NCI-H2029 (cell line): Measurements from ENCODE around the gene TBX2.

ENCODE experiments used
- DNase-seq: peaks from one replicate; lab custom pipeline; 2025; lab: John Stamatoyannopoulos, UW

The TBX2 gene

DNA sequence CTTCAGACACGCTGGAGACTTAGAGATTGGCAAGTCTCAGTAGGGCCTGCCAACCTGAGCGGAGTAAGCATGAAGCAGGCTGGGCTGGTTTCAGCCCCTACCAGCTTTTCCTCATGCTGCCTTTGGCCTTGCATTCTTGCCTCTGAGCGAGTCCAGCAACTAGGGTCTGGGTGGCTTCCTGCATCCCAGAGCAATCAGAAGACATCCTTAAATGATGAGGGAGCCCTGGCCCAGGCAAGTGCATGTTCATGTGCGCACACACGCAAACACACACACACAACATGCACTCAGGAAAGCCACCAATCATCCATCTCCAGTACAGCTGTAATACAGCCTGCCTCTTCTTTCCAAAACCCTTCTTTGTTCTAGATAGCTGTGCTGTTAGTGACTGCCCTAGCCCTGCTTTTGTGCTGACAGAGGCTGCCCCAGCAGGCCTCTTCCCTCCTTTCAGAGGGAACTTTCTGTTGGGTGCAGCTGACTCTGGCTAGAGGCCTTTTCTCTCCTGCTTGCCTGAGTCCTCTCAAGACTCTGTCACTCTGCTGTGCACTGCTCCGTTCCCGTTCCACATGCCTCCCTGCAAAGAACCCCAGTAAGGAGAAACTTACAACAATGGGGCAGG lies 30.7 kb upstream of the TBX2 start:
- no peak for DNase-seq

DNA sequence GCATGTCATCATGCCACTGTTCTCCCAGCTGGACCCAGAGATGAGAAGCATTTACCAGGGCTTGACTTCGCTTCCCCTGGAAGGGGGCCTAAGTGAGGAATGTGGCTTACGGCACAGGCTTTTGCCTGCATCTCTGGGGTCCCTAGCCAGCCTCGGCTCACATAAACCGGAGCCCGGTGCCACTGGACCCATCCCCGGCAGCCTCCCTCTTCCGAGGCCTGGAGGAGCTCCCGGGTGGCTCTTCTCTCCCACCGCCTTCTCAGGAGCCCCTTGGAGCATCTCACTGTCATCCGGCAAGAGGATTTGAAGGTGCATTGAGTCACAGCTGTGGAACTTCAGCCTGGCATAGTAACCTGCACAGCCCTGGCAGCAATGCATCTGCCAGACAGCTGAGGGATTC lies 29.9 kb upstream of the TBX2 start:
- DNase-seq = no peak

DNA sequence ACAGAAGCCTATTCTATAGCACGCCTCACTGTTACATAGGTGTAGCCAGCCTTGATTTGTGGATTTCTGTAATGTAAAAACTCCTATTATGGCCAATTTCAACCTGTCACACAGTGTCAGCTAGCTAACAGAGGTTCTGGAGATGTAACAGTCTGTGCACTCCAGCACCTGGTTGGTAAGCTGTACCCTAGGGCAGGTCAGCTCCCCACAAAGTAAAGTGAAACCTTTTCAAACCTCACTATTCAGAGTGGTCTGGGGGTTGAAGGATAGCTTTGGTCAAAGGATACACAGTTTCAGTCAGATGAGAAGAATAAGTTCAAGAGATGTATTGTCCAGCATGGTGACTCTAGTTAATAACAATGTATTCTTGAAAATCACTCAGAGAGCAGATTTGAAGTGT lies 28.5 kb upstream of the TBX2 start:
- no peak for DNase-seq

DNA sequence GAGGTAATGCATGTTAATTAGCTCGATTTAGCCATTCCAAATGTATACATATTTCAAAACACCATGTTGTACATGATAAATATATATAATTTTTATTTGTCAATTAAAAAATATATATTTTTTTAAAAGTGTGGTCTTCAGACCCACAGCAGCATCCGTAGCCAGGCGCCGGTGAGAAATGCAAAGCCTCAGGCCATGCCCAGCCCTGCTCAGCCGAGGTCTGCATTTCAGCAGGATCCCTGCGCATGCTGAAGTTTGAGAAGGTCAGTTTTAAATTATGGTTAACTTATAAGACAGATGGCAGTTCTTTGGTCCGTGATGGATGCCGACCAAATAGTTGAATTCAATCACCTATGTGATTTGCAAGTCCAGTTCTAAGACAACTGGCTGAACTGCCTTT lies 28.0 kb upstream of the TBX2 start:
- DNase-seq = no peak

DNA sequence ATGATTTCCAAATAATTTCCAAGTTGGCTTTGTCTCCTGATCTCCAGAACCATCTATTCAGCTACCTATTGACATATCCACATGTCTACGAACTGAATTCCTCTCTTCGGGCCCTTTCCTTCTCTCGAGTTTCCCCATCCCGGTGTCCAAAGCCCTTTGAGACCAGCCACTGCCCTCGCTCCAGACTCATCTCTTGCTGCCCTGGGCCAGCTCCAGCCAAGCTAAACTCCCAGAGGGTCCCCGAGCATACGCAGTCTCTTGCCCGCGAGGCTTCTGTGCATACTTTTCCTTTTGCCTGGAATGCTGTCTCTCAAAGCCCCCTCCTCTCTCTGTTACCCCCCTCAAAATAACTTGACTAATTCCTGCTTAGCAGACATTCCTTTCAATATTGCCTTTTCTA lies 27.2 kb upstream of the TBX2 start:
- no peak for DNase-seq

DNA sequence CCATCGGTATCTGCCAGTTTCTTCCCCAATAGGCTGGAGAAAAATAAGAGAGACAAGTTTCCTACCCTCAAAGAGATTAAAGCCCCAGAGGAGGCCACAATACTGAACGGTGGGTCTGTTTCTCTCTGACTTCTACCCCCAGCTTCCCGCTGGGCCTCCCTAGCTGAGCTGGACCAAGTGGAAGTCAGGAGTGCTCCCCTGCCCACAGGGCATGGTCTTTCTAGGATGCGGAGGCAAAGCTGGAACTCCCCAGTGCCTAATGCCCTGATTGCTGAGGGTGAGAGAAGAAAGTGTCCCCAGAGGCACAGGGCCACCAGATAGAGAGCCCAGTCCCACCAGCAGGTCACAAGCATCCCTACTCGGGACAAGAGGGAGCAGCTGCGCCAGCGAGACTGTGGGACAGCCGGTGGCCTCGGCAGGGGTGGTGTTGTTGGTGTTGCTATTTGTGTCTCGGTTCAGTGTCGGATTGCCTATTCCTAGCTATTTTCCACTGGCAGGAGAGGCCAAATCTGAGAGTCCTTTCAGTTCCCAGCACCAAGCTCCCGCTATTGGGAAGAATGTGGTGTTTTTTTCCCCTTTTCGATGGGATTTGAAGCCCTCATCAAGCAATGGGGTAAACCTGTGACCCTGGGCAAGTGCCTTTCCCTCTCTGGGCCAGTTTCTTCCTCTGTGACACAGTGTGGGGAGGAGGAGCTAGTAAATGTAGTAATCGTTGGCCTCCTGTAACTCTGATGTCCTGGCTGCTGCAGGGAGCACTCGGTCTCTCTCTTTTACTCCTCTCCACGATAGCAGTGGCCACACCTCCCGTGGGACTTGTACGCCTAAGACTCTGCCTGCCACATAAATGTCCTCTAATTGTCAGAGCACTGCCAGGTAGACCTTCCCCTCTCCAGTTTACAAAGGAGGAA lies 22.5 kb upstream of the TBX2 start:
- DNase-seq = no peak

DNA sequence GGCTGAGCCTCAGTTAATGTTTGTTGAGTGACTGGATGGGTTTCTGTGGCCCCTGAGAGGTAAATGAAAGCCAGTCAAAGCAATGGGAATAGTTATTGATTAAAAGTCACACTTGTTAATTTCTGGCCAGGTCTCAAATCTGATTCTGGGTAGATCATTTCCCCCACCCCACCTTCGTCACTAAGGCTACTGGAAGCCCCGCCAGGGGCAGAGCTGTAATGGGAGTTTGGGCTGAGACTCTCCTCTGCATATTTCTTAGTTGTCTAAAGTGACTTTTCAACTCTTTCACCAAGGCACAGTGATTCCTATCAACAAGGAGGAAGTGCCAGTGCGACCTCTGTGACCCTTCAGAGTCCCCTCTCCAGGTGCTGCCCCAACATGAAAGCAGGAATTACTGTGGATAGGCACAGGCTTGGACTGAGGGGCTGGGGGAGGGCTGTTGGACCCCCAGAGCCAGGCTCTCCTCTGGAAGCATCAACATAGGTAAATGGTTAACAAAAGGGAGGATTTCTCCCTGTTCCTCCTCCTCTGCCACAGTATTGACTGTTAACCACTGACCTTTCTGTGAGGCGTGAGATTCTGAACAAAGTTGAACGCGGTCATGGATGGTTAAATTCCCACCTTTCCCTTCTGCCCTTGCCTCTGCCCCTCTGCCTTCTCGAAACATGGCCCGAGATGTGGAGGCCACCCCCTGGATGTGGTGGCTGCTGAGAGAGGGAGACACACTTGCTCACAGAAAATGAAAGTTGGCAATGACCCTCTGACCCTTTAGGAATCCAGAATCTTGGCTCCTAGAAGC lies 20.8 kb upstream of the TBX2 start:
- DNase-seq = no peak

DNA sequence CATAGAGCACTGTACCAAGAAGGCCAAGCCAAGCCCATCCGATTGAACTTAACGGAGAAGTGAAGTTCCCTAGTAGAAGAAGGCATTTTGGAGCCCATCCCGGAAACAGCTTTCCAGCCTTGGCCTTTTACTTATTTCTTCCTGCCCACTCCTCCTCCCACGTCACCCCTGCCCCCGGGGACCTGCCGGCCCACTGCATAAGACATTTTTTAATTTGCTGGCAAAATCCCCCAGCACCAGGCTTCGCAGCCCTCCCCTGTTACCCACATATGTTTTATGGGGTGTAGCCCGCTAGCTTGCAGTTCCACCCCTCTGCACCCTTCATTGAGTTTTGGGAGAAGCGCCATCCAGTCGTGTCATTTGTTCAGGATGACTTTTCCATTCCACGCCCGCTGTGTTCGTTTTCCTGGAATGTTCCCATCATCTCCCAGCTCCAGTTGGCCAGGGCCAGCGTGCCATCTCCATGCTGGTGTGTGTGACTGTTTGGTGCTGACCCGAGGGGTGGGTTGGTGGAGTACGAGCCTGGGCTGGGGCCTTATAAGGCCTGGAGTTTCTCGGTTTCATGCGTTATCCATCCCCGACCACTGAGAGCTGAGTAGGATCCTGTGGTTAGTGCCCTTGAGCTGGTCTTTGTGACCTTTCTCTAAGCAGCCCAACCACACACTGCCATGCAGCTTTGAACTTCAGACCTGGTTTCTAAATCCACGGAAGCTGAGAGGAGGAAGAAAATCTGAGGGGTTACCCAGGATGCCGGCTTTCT lies 20.0 kb upstream of the TBX2 start:
- DNase-seq = no peak

DNA sequence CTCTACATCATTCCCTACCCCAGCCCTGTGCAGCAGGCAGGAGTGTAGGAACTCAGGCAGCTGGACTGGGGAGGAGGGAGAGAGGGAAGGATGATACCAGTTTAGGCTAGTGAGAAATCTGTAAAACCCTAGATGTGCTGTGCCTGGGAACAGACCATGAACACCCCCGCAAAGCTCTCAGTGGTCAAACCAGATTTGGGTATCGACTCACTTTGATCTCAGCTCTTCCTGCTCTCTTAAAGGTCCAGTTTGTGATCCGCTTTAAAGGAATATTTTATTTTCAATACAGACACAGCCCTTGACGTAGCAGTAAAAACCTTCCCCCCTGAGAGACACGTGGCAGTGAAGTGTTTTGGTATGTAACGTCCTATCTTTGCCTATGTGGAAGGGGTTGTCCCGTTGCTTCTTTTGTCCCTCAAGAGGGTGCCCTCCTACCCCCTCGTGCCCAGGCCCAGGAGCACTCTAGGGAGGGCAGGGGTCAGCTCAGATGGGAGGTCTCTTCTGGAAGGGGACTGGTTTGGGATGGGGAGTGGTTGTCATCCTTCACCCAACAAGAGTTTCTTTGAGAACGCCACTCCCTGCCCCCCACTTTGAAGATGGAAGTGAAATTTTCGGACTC lies 19.3 kb upstream of the TBX2 start:
- no peak for DNase-seq

DNA sequence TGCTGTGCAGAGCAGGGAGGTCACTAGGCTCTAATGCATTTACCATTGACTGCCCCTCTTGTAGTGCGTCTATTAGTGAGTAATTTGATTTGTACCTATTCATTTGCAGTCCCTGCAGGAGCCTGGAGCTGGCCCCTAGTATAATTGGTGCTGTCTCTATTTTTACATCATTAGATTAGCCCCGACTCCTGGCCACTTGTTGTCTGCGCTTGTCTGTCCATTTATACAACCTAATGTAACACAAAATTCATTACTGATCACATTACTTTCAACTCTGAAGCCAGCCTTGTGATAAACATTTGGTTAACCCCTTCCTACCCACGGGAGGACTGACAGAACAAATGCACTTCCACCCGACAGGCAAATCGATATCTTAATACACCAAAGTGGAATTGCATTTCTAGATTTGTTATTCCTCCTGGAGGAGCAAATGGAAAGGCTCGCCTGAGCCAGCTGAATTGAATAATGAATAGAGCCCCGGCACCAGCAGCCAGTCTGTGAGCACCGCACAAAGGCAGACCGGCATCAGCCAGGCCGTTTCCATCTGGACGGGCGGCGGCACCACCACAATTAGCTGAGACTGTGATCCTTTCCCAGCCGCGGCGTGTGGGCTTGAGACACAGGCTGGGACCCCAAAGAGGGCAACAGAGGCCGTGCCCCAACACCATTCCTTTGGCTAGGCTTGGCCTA lies 18.7 kb upstream of the TBX2 start:
- no peak for DNase-seq

DNA sequence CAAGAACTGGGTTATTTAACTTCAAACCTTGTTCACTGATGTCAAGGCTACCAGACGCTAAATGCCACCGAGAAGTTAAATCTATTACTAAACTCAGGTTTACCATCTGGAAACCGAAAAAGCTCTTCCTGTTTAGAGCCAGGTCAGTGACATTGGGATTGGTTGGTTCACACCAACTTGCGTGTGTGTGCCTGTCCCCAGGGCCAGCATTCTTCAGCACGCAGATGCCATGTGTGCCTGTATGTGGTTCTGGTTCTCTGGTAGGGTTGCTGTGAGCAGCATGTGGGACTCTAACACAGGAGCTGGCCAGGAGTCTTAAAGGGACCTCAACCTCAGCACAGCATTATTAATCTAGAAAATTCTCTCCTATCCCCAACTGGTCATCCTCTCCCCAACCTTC lies 18.1 kb upstream of the TBX2 start:
- no peak for DNase-seq

DNA sequence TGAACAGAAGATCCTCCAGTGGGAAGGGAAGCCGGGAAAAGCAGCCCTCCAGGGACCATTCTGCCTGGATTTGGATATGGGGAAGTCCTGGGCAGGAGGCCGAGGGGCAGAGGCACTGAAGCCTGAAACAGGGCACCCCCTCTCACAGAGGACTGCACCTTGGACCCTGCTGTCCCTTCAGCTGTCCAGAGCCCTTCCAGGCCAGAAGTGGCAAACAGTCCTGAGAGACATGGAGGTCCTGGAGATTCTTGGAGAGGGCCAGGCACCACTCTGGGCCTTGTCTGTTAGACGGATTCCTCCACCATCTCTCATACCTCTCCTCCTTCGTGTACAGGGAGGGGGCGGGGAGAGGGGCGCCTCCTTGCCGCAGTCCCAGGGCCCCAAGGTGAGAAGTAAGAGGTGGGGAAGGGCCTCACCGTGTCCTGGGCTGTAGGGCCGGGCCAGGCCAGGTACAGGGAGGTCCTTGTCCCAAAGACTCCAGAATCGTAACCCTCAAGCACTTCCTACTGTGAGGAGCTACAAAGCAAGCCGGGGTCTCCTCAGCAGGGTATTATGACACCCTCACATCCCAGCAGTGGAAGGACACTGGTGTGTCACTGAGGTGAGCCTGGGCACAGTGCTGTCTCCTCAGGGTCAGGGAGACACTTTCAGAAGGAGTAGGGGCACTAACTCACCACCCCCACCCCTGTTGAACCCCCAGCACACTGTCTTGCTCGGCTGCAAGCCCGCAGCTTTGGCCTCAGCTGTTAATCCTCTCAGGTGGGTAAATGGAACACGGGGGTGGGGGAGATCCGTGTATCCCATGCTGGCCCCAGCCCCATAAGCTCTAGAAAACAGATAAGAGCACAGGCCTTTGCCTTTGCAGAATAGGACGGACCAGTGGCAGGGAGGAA lies 16.6 kb upstream of the TBX2 start:
- DNase-seq = no peak

DNA sequence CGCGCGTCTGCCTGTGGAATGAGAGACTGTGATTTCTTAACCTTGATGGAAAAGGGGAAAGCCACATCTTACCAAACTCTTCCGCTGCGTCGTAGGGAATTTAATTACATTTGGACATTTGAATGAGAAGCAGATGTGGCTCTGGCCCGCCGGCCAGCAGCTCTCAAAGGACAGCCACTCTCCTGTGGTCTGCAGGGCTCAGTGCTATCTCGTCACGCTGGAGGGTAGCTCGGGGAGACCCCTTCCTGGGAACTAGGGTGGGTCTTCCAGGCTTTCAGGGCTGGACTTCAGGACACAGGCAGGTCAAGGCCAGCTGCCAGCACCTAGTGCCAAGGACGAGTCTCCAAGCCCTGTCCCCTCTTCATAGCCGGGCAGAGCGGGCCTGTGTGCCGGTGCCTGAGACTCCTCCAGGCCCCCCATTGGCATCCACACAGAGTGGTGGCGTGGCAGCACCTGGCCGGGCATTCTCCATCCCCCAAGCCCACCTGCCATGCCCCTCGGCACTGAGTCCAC lies 15.9 kb upstream of the TBX2 start:
- no peak for DNase-seq

DNA sequence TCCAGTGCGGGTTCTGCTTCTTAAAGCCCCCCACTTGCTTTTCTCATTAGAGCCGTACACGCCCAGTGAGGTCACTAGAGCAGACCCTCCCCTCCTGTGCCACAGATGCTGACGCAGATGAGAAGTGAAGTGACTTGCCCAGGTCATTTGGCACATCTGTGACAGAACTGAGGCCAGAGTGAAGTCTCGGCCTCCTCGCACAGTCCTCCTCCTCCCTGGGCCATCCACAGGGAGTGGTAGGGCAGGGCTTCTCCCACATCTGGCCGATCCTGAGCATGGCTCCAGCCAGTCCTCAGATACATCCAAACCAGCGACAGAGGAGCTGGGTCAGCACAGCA lies 15.3 kb upstream of the TBX2 start:
- no peak for DNase-seq

DNA sequence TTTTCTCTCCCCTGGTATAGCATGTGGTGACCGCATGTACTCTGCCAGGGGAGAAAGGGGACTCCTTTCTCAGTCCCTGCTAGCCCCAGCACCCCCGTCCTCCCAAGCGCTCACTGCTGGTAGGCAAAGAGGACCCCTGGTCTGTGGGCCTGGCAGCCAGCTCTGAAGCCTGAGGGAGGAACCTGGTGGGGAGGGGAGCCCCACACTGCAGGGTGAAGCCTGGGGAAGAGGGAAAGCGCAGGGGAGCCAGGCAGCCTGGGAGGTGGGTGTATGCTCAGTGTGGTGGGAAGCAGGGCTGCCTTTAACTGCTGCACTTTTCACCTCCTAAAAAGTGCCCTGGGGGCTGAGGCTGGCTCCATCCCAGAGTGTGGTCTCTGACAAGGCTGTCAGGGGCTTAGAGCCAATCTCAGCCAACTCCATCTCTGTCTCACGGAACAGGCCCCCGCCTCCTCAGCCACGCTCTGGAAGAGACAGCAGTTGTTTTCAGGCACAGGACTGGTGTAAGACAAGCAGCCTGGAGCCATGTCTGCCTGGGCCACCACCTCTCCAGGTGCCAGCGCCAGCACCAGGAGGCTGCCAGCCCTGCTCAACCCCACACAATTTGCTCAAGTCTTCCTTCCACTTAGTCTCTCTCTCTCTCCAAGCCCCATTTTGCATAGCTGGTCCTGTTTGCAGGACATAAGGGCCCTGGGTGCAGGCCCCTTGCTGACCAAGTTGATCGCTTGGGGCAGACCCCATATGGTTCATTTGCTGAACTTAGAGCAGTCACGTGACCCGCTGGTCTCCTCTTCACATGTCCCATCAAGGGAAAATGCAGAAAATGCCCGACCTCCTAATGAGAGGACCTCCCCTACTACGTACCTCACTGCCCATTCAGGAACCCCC lies 14.7 kb upstream of the TBX2 start:
- DNase-seq = no peak

DNA sequence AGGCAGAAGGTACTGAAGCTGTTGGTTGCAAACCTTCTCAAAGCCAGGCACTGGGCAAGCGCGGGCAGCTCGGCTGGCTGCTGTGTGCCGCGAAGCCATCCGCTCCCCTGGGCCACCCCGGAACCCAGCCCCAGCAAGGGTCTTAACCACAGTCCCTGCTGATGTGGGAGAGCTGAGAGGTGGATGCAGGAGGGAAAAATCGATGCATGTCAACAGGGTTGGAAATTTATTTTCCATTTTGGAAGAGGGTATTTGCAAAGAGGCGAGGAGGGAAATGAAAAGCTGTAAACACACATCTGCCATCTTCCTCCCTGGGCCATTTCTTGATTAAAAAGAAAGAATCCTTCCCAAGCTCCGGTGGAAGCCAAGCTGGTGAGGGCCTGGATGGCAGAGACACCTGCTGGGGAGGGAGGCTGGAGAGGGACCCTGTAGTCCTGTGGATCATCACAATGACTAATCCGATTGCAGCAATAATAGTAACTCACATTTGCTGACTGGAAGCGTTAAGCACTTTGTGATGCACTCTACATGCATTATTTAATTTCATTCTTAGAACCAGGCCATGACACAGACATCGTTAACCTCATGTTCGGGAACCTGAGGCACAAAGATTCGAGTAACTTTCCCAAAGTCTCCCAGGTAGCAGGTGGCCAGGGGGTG lies 13.9 kb upstream of the TBX2 start:
- no peak for DNase-seq

DNA sequence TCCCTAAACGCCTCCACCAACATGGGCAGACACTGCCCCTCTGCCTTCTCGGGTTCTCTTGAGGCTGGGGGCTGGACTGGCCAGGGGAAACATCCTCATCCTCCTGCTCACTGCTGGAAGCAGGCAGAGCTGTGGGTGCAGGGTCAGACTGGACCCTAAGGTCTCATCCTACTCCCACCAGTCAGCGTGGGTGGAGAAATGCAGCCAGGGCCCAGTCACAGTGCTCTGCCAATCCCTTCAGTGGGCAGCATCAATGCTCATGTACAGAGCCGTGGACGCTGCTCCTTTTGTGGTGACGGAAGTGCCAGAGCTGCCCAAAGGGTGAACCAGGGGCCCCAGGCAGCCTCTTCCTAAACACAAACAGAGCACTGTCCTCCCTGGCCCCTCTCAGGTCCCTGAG lies 13.4 kb upstream of the TBX2 start:
- DNase-seq = no peak

DNA sequence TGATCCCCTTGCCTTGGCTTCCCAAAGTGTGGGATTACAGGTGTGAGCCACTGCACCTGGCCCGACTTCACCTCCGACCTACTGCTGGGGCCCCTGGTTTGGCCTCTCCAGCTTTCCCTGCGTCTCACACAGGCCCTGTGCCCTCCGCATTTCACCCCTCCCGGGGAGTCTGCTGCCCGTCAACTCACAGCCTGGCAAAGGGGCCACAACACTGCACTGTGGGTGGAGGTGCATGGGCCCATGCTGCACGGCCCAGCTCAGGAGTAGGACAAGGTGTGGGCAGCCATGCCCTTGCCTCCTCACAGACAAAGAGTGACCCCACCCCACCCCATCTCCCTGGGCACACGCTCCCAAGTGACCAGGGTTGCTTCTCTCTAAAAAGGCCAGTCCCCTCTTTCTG lies 12.6 kb upstream of the TBX2 start:
- DNase-seq = no peak
